Cerebellar nuclear complex (tissue), 1 donor: ENCODE measurements around the gene M1AP.
"Not testable (repeated sequence)": the region's sequence is repeated elsewhere in the genome, so short reads cannot be mapped to it uniquely, and the experiment has no call there.

ENCODE experiments used
- DNase-seq, 2 experiments: peaks; one replicate each; lab custom pipeline; 2025; lab: John Stamatoyannopoulos, UW

Gene M1AP

GRCh38 chr2:74564222-74564621, 83.9 kb downstream of the M1AP start:
- no peak for DNase-seq

GRCh38 chr2:74562126-74562775, 85.9 kb downstream of the M1AP start:
- no peak for DNase-seq

DNA sequence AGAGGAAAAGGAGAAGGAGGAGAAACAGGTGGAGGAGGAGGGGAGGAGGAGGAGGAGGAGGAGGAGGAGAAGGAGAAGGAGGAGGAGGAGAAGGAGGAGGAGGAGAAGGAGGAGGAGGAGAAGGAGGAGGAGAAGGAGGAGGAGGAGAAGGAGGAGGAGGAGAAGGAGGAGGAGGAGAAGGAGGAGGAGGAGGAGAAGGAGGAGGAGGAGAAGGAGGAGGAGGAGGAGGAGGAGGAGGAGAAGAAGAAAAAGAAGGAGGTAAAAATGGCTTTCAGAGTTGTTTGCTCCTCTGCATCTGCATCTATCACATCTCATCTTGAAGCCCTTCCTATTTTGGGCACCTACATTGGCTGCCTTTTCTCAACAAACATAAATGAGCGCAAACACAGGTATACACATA, 87.1 kb downstream of the M1AP start:
- not testable (repeated sequence) for DNase-seq

DNA sequence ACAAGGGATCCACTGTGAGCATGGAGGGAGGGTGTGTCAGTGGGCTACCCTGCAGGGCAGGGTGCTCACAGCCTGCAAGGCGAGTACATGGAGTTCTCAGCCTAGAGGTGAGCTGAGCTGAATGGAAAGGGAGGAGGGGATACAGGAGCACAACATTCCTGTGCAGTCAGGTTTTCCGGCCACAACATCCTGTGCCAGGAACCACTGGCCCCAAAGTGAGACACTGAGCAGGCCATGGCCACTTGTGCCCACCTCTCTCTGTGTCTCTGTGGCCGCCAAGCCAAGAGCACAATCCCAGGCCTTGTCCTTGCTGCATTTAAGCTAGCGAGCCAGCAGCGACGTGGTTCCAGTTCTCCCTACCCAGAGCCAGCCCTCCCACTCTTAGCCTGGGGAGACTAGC, 87.5 kb downstream of the M1AP start:
- no peak for DNase-seq

DNA sequence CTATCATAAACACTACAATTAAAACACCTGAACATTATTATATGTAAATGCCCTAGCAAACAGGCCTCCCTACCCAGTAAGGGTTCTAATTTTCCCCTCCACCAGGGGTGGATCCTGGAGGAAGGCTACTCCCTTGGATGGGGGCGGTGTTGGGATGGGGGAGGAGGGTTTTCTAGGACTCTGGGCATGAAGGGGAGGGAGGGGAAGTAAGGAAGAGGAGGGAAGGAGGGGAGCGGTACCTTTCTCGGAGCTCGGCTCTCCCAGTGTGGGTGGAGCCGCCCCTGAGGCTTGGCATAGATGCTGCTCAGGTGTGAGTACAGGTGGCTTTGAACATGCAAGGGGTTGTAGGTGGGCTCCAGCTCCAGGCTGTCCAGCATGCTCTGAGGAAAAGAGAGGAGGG, 88.2 kb downstream of the M1AP start:
- no peak for DNase-seq

- no peak for DNase-seq
Measured at GRCh38 chr2:74558284-74559230, 89.6 kb downstream of the M1AP start.

GRCh38 chr2:74556831-74557370, 91.2 kb downstream of the M1AP start:
- DNase-seq: no peak

DNA sequence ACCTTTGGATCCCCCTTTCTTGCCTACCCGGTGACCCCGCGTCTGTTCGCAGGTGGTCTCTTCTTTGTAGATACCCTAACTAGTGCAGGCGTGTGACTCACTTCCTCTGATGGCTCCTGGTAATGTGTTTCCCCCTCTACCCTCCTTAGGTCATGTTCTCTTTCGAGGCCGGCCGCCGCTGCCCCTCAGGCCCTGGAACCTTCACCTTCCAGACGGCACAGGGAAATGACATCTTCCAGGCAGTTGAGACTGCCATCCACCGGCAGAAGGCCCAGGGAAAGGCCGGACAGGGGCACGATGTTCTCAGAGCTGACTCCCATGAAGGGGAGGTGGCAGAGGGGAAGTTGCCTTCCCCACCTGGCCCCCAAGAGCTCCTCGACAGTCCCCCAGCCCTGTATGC, 92.0 kb downstream of the M1AP start:
- DNase-seq: no peak

DNA sequence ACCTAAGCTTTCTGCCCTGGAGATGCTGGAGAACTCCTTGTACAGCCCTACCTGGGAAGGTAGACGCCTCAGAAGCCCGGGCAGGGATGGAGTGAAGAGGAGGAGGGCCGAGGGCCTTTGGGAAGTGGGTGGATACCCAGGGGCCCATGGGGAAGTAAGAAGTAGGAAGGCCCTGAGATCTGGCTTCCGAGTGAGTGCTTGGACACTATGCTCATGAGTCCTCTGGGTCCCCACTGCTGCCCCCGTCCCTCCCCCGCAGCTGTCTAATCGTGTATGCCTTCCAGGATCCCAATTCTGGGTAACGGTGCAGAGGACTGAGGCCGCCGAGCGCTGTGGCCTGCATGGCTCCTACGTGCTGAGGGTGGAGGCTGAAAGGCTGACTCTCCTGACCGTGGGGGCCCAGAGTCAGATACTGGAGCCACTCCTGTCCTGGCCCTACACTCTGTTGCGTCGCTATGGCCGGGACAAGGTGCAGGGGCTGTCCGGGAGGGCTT, 92.5 kb downstream of the M1AP start:
- no peak for DNase-seq

DNA sequence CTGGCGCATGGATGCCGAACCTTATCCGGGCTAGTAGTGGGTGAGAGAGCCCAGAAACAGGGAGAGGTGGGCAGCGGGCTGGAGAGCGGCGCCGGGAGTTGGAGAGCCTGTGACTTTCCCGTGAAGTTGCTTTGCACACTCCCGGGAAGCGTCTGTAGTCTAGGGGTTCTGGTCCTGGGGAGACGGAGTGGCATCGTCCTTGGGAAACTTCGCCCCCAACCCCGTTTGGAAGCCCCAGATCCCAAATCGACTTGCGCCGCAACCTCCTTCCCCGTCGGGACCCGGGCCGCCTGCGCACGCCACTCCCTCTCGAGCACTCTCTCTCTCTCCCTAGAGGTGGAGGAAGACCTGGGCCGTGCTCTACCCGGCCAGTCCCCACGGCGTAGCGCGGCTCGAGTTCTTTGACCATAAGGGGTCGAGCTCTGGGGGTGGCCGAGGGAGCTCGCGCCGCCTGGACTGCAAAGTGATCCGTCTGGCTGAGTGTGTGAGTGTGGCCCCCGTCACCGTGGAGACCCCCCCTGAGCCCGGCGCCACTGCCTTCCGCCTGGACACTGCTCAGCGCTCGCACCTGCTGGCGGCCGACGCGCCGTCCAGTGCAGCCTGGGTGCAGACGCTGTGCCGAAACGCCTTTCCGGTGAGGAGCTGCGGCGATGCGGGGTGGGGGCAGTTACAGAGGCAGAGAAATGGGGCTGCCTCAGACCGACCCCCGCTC, 93.2 kb downstream of the M1AP start:
- DNase-seq: no peak

DNA sequence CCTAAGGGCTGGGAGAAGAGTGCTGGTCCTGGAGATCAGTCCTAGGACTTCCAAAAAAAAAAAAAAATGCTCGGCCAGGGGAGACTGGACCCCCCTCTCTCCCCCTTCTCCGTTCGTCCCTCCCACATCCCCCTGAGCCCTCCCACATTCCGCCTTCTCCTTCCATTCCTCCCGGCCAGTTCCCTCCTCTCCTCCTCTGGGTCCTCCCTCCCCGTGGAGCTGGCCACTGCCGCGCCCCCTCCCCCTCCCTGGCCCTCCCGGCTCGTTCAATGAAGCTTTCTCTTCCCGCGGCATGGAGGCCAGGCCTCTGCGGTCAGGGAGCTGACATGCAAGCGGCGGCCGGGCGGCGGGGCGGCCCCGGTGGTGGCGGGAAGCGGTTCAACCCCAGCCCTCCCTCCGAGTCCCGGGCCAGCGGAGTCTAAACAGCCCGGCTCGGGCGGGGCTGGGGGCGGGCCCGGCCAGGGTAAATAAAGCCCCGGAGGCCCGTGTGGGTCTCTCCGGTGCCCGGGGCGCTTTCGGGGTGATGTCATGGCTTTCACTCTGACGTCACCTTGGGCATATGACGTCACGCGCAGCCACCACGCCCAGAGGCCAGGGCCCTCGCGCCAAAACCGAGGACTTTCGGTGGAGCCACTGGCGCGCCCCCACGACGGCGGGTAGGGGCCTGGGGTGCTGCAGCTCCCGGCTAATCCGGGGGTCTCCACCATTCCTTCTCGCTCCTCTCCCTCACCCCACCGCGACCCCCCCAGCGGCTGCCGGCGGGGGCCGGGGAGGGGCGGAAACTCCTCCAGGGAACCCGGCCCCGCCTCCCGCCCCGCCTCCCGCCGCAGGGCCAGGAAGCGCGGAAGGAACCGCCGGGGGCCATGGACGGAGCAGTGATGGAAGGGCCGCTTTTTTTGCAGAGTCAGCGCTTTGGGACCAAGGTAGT, 94.0 kb downstream of the M1AP start, which contains the start of the genes DOK1 and LOXL3:
Gene DOK1 (plus strand): TSS at position 829 of the 928 bp plus-strand sequence. CDS start 35 bp downstream, at position 864.
Gene LOXL3 (minus strand): TSS at position 51 of the 928 bp plus-strand sequence. CDS start 1,308 bp downstream, outside the sequence.
- no peak for DNase-seq

DNA sequence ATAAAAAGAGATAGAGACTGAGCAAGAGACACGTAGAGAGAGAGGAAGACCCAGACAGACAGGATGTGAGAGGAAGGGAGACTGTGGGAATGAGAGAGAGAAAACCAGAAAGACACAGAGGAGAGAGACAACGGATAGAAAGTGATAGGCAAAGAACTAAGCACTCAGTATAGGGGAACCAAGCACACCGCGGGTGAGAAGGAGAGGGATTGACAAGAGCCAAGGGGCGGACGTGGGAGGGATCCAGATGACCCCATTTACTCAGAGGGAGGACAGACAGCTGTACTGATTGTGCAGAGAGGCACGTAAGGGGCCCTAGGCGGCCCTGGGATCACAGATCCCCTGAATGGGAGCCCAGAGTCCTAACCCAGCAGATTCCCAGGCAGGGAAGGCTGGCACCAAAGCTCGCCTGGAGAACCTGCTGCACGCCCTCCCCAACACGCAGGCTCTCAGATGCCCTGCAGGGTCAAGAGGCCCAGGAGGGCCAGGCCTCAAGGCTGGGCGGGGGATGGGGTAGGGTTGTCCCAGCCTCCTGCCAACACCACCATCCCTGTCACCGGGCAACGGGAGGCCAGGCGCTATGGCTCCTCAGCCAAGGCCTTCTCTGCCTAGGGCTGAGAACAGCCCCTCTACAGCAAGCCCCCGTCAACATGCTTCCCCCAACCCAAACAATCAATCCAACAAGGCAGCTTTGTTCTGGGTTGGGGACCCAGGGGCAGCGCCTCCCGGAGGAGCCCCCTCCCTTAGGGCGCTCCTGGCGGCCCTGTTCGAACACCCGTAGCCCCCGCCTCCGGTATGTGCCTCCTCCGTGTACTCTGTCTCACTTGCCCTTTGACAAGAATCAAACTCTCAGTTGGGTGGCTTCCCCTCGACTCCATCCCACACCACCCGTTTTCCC, 95.0 kb downstream of the M1AP start:
- no peak for DNase-seq

DNA sequence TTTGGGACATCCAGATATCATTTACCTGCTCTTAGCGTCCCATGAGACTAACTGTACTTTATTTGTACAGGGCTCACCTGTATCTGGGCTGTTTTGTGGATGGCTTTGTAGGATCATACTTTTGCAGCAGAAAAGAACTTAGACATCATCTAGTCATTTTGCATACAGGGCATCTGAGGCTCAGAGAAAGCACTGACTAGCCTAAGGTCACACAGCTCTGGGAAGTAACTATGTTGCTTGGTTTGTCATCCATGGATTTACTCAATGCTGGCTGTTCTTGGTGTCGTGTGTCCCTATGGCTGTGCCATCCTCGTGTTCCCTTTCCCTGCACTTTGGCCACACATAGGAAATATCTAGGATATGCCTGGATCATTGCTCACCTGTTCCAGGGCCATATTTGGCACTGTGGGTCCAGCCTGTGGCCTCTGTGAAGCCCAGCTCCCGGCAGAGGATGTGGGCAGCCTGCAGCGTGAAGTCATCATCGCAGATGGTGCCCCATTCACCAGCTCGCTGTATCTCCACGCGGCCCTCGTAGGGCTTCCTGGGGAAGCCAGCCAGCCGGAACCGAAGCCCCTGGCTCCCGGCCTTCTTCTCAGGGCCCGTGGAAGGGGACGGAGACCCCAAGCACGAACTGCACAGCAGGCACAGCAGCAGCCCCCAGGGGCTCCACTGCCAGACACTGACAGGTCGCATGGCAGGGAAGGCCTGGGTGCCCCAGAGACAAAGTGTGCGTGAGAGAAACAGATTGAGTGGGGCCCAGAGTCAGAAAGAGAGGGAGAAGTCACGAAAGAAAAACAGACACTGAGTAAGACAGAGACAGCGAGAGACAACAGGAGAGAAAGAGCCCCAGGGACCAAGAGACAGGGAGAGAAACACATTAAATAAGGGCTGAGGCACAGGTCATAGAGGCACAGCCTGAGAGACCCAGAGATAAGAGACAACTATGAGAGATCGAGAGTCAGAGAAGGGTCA, 95.9 kb downstream of the M1AP start:
- no peak for DNase-seq

GRCh38 chr2:74551530-74551929, 96.6 kb downstream of the M1AP start:
- DNase-seq: no peak

GRCh38 chr2:74550231-74550630, 97.9 kb downstream of the M1AP start:
- DNase-seq: no peak

GRCh38 chr2:74548900-74549826, 99.0 kb downstream of the M1AP start:
- DNase-seq: no peak

- no peak for DNase-seq
Measured at GRCh38 chr2:74548285-74548899, 99.7 kb downstream of the M1AP start.
